Stimulated activated naive CD4-positive, alpha-beta T cell (primary cell): ENCODE results near the gene ME3.

Source experiments
- DNase-seq, 6 experiments: peaks; one replicate each; lab custom pipeline; 2025; lab: John Stamatoyannopoulos, UW

ME3 gene

GRCh38 chr11:86487671-86488070 lies 184.7 kb downstream of the ME3 start:
- no peak for DNase-seq

DNA sequence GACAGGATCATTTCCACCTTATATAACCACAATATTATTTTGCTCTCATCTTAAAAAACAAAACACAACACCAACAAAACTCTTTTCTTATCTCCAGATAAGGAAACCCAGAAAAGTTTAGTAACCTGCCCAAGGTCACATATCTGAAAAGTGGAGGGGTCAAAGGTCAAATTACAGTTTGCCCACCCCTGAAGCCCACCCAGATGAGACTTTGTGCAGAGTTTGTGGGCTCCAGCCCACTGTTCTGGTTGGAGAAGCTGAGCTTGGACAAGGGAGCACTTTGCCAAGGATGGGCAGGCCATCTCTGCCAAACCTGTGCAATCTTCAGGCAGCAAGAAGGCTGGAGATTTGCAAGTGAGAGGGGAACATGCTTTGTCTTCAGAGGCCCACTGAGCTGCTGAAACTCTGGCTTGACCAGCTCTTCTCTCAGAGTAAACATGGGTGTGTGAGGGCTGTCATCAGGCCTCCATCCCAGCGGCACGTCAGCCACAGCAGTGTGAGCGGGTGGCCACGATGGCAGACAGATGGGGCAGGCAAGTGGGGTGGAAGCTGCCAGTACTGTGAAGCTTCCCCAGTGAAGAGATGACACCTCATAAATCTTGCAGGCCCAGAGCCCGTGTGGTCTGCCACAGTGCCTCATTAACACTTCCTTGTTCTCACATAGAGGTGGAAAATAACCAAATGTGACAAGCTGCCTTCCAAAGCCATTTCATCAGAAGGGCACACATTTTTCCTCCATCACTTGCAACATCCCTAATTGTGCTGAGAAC lies 186.0 kb downstream of the ME3 start:
- no peak for DNase-seq

- no peak for DNase-seq
Observed at GRCh38 chr11:86484795-86485166, 187.6 kb downstream of the ME3 start.

- DNase-seq = no peak
Observed at GRCh38 chr11:86483940-86484794, 188.2 kb downstream of the ME3 start.

- no peak for DNase-seq
Observed at GRCh38 chr11:86483610-86483939, 188.8 kb downstream of the ME3 start.

GRCh38 chr11:86482692-86483091 lies 189.7 kb downstream of the ME3 start:
- DNase-seq = no peak

GRCh38 chr11:86481399-86481798 lies 191.0 kb downstream of the ME3 start:
- DNase-seq = no peak

- no peak for DNase-seq
Observed at GRCh38 chr11:86478348-86478747, 194.1 kb downstream of the ME3 start.

- no peak for DNase-seq
Observed at GRCh38 chr11:86477495-86478155, 194.8 kb downstream of the ME3 start.

DNA sequence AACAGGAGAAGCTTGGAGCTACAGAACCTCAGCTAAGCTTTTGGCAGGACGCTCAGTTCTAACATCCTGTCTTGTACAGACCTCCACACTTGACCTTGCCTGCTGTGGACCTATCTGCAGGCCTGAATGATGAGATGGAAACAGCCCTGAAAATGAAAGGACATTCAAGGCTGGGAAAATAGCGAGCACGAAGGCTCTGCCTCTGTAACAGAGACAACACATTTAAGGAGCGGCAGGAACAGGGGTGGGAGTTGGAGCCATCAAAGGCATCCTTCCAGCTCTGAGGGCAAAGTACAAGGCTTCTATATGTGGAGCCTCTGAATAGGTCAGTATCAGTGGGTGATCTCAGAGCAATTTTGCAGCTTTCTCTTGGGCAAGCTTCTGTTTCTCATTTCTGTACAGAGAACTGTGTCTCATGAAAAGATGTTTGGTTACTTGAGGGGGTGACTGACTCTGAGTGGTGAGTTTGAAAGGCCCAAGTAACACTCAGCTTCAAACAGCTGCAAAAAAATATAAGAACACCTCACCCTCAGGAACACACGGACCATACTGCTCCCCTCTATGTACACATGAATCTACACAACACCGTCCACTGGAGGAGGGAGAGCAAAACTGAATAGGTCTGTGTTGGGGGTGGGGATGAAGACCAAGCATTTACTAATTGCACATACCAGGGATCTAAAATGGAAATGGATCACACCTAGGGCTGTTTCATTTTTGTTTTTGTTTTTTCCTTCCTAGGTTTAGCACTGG lies 196.1 kb downstream of the ME3 start:
- DNase-seq = no peak

GRCh38 chr11:86475027-86475426 lies 197.4 kb downstream of the ME3 start:
- DNase-seq = no peak

DNA sequence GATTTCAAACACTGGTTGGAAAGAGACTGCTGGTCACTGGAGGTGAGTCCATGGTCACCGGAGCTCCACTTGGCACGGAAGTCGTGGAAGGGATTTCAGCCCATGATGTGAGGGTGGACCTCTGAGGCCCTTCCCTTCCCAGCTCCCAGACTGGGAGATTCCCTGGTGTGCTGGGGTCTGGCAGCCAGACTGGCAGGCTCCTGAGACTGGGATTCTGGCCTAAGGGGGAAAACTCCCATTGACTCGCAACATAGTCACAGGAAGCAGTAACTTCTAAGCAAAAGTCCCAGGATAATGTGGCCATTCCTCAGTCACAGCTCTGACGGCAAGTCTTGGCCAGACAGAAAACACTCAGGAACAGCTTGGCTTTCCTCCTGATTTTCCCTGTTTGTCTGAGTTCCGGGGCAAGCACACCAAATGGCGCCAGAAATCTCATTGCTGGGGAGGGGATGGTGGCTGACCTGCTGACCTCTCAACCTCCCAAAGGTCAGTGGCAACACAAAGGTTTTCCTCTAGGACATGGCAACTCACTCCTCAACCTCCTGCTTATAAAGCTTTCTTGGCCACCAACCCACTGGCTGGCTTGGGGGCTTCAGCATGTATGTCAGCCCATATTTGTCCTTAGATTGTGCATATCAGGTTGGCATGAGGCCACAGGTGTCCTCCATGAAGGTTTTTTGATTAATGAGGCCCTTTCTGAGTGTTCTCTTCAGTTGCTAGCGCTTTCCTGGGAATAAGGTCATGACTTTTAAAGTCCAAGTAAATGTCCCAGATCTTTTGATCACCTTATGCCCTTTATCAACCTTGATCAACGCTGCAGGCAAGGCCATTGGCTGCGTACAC lies 198.2 kb downstream of the ME3 start:
- no peak for DNase-seq

GRCh38 chr11:86469491-86470388 lies 202.7 kb downstream of the ME3 start:
- no peak for DNase-seq

DNA sequence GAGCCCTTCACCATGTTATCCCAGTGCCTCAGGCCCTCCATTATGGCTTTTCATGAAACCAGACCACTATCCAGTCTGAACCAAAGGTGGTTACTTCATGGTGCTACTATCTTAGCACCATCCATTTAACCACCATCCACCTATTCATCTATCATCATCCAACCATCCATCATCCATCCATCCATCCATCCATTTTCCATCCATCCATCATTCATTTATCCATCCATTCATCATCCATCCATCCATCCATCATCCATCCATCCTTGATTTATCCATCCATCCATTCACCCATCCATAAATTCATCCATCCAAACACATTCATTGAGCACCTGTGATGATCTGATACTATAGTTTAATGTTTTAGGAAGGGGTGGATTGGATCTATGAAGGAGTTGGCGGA lies 204.2 kb downstream of the ME3 start:
- DNase-seq = no peak

- DNase-seq = no peak
Observed at GRCh38 chr11:86464509-86465221, 207.8 kb downstream of the ME3 start.

DNA sequence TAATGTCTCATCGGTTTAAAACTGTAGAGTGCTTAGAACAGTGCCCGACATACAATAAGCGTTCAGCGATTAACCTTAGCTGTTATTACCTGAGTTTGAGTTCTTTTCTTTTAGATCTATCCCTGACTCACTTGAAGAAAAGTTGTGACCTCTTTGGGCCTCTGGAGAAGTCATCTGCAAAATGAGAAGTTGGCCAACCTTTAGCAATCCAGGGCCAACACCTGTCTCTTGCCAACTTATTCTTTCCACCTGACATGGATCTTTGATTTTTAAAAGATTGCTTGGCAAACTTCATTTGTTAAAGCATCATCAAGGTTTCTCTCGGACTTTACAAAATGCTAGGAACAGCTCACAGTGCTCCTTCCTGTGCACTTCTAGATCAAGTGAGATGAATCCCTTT lies 208.5 kb downstream of the ME3 start:
- no peak for DNase-seq

DNA sequence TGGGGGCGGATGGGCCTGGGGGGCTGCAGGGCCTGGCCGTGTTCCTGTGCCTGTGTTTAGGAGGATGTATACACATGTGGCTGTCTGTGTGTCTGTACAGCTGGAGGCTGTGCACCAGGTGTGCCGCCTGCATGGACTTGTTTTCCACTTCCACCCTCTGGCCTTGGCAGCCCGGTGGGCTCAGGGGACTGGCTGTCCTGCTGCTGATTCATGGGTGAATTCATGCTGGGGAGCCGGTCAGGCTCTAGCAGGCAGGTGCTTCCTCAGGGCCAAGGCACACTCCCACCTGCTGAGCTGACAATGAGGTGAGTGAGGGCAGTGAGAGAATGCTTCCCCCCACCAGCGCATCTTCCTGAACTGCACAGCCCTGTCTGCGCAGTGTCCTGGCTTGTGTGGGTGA lies 209.3 kb downstream of the ME3 start:
- no peak for DNase-seq

- DNase-seq = no peak
Observed at GRCh38 chr11:86461892-86462291, 210.5 kb downstream of the ME3 start.
